Smooth muscle cell of the coronary artery (primary cell): ENCODE measurements around the gene GFM2. TPM values are rescaled to one million over a fixed set of nuclear protein-coding genes. Genes with fewer than 3 reads are reported as not detected.

Experiments
- total RNA-seq: library from RNA; depleted of rRNA; stranded (reverse); fragments of >200 nt; gene quantifications from 2 replicates; pipeline ENCODE4 v1.2.3, GENCODE V29; 2014; ENCODE audit warnings: low replicate concordance

The GFM2 gene
- 21.9 and 40.7 TPM in 2 replicates for total RNA-seq

GRCh38 chr5:74766849-74767578, at the start of gene GFM2, which contains the start of gene NSA2:
GFM2 (minus strand) TSS chr5:74767117; CDS start chr5:74763742, 3,375 bp downstream.
NSA2 (plus strand) TSS chr5:74767249; CDS start chr5:74767361, 112 bp downstream.

GRCh38 chr5:74684900-74685851, 81.7 kb downstream of the GFM2 start, which contains the start of gene HEXB:
HEXB (plus strand) TSS chr5:74685233; CDS start chr5:74685261, 28 bp downstream.

Other genes with a start within 250 kb of the GFM2 start
- 12.5 and 186 TPM in 2 replicates for gene ENC1, start 126.4 kb downstream of the GFM2 start, total RNA-seq
- gene HEXB, start 81.9 kb downstream of the GFM2 start, total RNA-seq: 198 and 366 TPM in 2 replicates
- gene NSA2, start 132 bp upstream of the GFM2 start, total RNA-seq: 68.6 and 76.0 TPM in 2 replicates
- gene FAM169A, start 99.3 kb upstream of the GFM2 start, total RNA-seq: under 0.01 and 0.60 TPM in 2 replicates